HG02885 (cell line): ENCODE results near the gene RHOV.

ENCODE experiments used
- ATAC-seq: cut with Tn5 transposase; IDR thresholded peaks from one replicate; pipeline ENCODE4 v1.9.1; 2021; ENCODE audit warnings: mild to moderate bottlenecking; ENCODE audit not compliant: unreplicated experiment, poor library complexity

Gene RHOV

GRCh38 chr15:40850576-40851112 lies 23.4 kb downstream of the RHOV start:
- ATAC-seq, result no peak

DNA sequence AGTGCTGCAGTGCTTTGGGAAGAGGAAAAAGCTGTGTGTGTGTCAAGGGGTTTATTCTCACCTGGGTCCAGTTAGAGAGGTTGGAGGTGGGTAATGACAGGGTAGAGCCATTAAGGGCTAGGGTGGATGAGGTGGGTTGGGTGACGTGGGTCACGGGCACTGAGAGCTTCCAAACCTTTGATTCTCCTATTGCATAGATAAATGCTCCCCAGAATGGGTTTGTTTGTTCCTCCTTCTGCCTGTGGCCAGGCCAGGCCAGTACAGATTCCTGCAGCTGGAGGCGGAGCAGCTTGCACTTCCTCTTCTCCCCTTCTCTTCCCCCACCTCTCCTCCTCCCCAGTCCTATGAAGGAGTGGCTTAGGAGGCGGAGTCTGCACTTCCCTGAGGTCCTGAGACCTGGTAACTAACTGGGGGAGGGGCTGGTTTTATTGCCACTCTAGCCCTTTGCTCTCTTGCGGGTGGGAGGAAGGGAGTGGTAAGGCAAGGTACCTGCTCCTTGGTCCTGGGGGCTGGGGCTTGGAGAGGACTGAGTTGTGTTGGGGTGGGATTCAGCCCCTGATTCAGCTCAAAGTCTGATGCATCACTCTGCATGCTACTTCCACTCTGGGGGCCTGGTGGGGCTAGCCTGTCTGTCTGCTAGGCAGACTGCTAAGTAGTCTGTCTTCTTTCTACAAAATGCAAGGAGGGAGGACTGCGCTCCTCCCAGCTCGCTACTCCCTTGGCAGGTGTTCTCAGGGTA lies 26.6 kb downstream of the RHOV start:
- peak; percentile 57 for ATAC-seq

DNA sequence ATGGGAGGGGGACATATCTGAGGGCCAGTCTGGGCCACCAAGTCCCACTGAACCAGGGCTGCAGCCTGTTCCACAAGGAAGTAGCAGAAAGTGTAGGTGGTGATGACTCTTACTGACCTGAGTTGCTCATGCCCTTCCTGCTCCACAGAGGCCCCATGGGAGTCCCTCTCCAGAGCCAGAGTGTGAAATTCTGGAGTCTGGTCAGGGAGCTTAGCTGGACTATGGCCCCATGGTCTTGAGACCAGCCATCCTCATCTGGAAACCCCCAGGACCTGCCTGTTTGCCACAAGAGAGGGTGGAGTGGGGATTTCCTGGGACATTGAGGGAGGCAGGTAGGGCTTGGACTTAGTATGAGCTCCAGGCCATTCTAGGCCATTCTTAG lies 27.2 kb downstream of the RHOV start:
- peak; percentile 11 for ATAC-seq

DNA sequence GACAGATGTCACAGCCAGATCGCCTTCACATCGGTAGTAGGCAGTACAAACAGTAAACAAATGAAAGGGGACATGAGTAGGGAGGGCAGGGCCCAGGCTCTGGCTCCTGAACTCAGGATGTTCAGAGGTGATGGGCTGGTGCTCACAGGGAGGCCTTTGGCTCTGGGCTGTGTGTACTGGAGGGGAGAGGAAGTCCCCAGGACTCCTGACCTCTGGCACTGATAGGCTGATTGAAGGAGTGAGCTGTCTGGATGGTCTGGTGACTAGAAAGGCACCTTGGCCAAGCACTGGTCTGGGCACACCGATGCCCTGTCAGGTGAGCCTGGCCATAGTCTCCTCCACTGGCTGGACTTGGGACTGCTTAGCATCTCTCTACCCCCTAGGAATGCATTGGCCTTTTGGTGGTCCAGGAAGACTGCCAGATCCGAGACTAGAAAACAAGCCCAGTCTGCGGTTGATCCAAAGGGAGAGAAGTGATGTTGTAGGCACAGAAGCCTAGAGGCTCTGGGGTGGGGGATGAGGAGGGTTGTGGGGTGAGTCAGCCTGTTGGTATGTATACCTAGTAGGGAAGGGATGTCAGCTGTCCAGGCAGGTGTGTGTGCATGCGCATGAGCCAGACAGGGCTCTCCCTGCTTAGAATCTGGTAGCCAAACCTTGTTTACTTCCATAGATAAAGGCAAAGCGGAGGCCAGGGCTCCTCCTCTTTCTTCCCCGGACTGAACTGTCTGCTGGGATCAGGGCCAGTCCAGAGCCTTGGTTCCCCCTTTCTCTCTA lies 28.3 kb downstream of the RHOV start:
- no peak for ATAC-seq

DNA sequence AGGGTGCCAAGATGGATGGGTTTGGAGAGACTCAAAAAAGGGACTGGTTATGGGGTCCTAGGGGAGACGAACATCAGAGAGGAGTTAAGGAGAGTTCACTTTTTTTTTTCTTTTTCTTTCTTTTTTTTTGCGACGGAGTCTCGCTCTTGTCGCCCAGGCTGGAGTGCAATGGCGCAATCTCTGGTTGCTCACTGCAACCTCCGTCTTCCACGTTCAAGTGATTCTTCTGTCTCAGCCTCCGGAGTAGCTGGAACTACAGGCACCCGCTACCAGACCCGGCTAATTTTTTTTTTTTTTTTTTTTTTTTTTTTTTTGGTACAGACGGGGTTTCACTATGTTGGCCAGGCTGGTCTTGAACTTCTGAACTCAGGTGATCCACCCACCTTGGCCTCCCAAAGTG lies 29.0 kb downstream of the RHOV start:
- no peak for ATAC-seq

- ATAC-seq, result no peak
Observed at GRCh38 chr15:40844696-40845030, 29.4 kb downstream of the RHOV start.

- ATAC-seq, result no peak
Observed at GRCh38 chr15:40843885-40844695, 29.9 kb downstream of the RHOV start, which contains the start of gene SPINT1. Gene SPINT1, plus strand, starts transcription at chr15:40844048. Its CDS starts 507 bp downstream, at chr15:40844555.

- ATAC-seq, result no peak
Observed at GRCh38 chr15:40843261-40843884, 30.7 kb downstream of the RHOV start.

- ATAC-seq, result no peak
Observed at GRCh38 chr15:40841741-40842140, 32.3 kb downstream of the RHOV start.

DNA sequence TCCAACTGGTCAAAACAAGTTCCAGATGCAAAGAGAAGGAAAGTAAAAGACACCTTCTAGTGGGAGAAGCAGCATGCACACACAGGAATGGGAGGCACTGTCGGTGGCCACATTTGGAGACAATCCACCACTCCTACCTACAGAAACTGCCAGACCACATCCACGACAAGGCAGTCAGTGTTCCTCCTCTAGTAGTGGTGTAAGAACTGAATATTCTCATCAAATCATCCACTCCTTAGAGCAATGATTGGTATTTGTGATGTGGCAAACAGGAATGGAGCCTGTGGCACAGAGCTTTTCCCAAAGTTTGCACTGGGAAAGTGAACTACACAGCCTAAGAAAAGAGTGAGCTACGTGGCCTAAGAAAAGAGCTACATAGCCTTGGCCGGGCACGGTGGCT lies 35.3 kb downstream of the RHOV start:
- no peak for ATAC-seq

GRCh38 chr15:40836020-40836419 lies 38.0 kb downstream of the RHOV start:
- ATAC-seq, result no peak

- ATAC-seq, result no peak
Observed at GRCh38 chr15:40832903-40833302, 41.1 kb downstream of the RHOV start.

- no peak for ATAC-seq
Observed at GRCh38 chr15:40831861-40832260, 42.2 kb downstream of the RHOV start.

- ATAC-seq, result no peak
Observed at GRCh38 chr15:40830884-40831283, 43.1 kb downstream of the RHOV start.

DNA sequence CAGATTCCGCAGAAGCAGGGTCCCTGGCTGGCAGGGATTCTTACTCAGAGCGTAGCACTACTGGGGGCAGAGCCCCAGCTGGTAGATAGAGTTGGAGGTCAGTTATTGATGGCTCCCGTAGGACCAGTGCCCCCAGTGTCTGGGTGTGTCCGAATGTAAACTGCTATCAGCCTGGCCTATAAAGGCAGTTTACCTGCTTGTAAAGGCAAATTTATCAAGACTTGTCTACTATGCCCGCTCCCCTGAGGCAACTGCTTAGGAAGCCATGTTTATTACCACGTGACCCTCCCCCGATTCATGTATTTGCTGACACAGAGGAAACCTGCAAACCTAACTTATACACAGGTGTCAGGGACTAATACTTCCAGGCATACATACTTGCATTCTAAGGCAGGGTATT lies 44.9 kb downstream of the RHOV start:
- no peak for ATAC-seq

- no peak for ATAC-seq
Observed at GRCh38 chr15:40828447-40829036, 45.5 kb downstream of the RHOV start, which contains the start of gene PPP1R14D. Gene PPP1R14D, minus strand, starts transcription at chr15:40828708. Its CDS starts 67 bp downstream, at chr15:40828641.

- no peak for ATAC-seq
Observed at GRCh38 chr15:40826423-40827075, 47.5 kb downstream of the RHOV start.

GRCh38 chr15:40825661-40826422 lies 48.2 kb downstream of the RHOV start:
- no peak for ATAC-seq
